Astrocyte (in vitro differentiated cells and primary cell): ENCODE measurements around the gene PTPN11.

Source experiments
- CTCF ChIP-seq: IDR thresholded peaks from 2 replicates; pipeline ENCODE4 v1.5.1; 2011; ENCODE audit warnings: low read depth, mild to moderate bottlenecking, inconsistent platforms, low read length, moderate library complexity; ENCODE audit not compliant: insufficient read depth
- EZH2 ChIP-seq: IDR thresholded peaks from 2 replicates; pipeline ENCODE4 v1.6.1; 2012; ENCODE audit warnings: mild to moderate bottlenecking, low read length, inconsistent platforms; ENCODE audit not compliant: insufficient read depth

DNA sequence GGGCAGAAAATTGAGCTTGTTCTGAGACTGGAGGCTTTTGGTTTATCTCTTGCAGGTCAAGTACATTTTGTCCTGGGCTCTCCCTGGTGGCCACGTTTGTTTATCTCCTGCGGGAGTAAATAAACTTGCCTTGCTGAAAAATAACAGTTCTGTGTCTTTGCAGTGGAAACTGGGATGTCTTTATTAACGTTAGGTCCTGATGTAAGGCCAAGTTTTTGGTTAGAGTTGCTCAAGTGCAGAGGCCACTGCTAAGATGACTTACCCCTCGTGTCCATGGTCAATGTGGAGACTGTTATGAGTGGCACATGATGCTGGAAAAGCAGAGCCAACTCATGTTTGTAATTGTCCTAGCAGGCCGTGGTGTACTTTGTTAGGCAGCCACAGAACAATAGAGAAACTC lies 3.8 kb downstream of the PTPN11 start:
- TF ChIP-seq CTCF (no peak), EZH2 (no peak)
